HFF-Myc (cell line): ENCODE results near the gene SWSAP1.
"Not testable (repeated sequence)": the region's sequence is repeated elsewhere in the genome, so short reads cannot be mapped to it uniquely, and the experiment has no call there.

Source experiments
- DNase-seq: peaks from one replicate; pipeline ENCODE4 v3.0.0-alpha.2; 2011; ENCODE audit warnings: low read depth; ENCODE audit errors: extremely low read depth
- H3K4me3 ChIP-seq: replicated peaks from 2 replicates; pipeline ENCODE4 v1.5.1; 2011; ENCODE audit warnings: low read depth, mild to moderate bottlenecking, control low read depth, low read length
- TF ChIP-seq, protein P1 (sequence below): IDR thresholded peaks from 2 replicates; pipeline ENCODE4 v1.5.1; 2012; ENCODE audit warnings: mild to moderate bottlenecking, low read depth, low read length, control low read depth; ENCODE audit errors: missing control alignments

Gene SWSAP1

DNA sequence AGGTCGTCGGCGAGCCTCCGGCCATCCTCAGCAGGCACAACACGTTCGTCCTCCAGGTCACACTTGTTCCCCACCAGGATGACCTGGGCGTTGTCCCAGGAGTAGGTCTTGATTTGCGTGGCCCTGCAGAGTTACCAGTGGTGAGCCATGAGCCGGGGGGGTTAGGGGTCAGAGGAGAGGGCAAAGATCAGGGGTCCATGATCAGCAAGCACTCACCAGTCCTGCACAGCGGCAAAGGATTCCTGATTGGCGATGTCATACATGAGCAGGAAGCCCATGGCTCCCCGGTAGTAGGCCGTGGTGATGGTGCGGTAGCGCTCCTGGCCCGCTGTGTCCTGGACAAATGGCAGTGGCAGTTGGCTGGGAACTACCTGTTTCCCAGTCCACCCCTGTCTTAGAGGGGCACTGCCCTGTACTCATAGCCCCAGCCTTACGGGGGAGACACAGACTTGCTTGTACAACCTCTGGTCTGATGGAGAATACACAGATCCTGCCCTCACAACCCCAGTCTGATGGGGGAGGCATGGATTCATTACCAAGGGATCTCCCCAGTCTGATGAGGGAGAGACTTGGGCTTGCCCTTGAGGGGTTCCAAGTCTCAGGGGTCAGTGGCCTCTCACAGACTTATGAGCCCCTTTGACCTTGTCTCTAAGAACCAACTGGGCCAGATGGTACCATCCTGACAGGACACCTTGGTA lies 38.9 kb upstream of the SWSAP1 start:
- no peak for DNase-seq
- TF ChIP-seq, protein P1, sequence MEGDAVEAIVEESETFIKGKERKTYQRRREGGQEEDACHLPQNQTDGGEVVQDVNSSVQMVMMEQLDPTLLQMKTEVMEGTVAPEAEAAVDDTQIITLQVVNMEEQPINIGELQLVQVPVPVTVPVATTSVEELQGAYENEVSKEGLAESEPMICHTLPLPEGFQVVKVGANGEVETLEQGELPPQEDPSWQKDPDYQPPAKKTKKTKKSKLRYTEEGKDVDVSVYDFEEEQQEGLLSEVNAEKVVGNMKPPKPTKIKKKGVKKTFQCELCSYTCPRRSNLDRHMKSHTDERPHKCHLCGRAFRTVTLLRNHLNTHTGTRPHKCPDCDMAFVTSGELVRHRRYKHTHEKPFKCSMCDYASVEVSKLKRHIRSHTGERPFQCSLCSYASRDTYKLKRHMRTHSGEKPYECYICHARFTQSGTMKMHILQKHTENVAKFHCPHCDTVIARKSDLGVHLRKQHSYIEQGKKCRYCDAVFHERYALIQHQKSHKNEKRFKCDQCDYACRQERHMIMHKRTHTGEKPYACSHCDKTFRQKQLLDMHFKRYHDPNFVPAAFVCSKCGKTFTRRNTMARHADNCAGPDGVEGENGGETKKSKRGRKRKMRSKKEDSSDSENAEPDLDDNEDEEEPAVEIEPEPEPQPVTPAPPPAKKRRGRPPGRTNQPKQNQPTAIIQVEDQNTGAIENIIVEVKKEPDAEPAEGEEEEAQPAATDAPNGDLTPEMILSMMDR: no peak
- no peak overlapping the region for H3K4me3 ChIP-seq

GRCh38 chr19:11337080-11337479 lies 37.4 kb upstream of the SWSAP1 start:
- DNase-seq: no peak
- H3K4me3 ChIP-seq: no peak overlapping the region
- TF ChIP-seq, protein P1: no peak

DNA sequence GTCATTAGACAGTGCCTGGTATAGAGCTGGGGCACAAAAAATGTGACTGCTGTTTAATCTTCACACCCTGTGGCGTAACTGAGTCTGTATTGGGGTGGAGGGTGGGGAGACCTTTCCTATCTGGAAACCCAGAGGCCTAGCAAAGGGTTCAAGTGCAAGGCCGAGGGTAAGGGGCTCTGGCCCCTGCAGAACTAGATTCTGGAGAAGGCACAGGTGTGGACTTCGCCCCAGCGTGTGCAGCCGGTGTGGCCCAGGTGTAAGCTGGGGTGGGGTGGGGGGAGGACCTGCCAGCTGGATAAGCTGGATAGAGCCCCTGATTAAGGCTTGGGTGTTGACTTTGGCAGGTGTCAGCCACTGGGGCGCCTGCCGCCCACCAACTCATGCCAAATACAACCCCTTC lies 36.3 kb upstream of the SWSAP1 start:
- TF ChIP-seq, protein P1: no peak
- H3K4me3 ChIP-seq: no peak overlapping the region
- DNase-seq: no peak

- no peak for DNase-seq
- TF ChIP-seq, protein P1: no peak
- H3K4me3 ChIP-seq: peak overlapping the region; percentile 23
These were observed 35.8 kb upstream of the SWSAP1 start for GRCh38 chr19:11338569-11339253.

- DNase-seq: peak; percentile 53
- H3K4me3 ChIP-seq: peak within 1 kb of the TSS; percentile 23
These were observed 35.0 kb upstream of the SWSAP1 start, which contains the start of gene RAB3D for GRCh38 chr19:11339254-11340098. RAB3D (minus strand) TSS chr19:11339657; CDS start chr19:11337399, 2,258 bp downstream.

GRCh38 chr19:11340099-11340467 lies 34.4 kb upstream of the SWSAP1 start:
- H3K4me3 ChIP-seq, DNase-seq: not testable (repeated sequence)

More at GRCh38 chr19:11339254-11340098, 35.0 kb upstream of the SWSAP1 start, which contains the start of gene RAB3D:
- TF ChIP-seq, protein P1: no peak

- TF ChIP-seq, protein P1: no peak
- no peak for DNase-seq
- H3K4me3 ChIP-seq: no peak overlapping the region
These were observed 32.0 kb upstream of the SWSAP1 start for GRCh38 chr19:11342429-11342828.
